H1 (cell line): ENCODE measurements around the gene PXDC1. TPM values are rescaled to one million over a fixed set of nuclear protein-coding genes. Genes with fewer than 3 reads are reported as not detected.

Experiments used
- CTCF ChIA-PET: fragments of 300-600 bp; sonication (Branson Sonifier 250); formaldehyde crosslinking; loops from one replicate; lab custom pipeline; 2021; ENCODE audit not compliant: partially characterized antibody; lab: Charles Lee
- POLR2A ChIA-PET: fragments of 300-600 bp; sonication (Branson Sonifier 250); formaldehyde crosslinking; loops from one replicate; lab custom pipeline; 2021; ENCODE audit warnings: inconsistent platforms; ENCODE audit not compliant: partially characterized antibody; lab: Charles Lee
- DNase-seq, 2 experiments: peaks; one replicate each; pipeline versions ENCODE4 v3.0.0 to v3.0.0-alpha.2; 2010 to 2022; ENCODE audit warnings: low spot score in 2 of 2, low read depth in 1 of 2, mixed read lengths in 1 of 2
- FAIRE-seq: peaks from 2 replicates; lab custom pipeline; 2011; peaks lifted over from hg19 to GRCh38; lab: Jason Lieb, UNC
- H2AFZ ChIP-seq: 2 replicates; pipeline ENCODE4 v1.8.1; 2012; ENCODE audit warnings: low read length, inconsistent platforms
- H2AK5ac ChIP-seq: 2 replicates; pipeline ENCODE4 v1.6.1; 2013; ENCODE audit warnings: low read depth, low read length
- H2BK120ac ChIP-seq: replicated peaks from 2 replicates; pipeline ENCODE3; 2013; ENCODE audit warnings: low read depth, low read length, inconsistent platforms
- H2BK12ac ChIP-seq: 2 replicates; pipeline ENCODE4 v1.6.1; 2013; ENCODE audit warnings: low read depth, low read length
- H2BK15ac ChIP-seq: 2 replicates; pipeline ENCODE4 v1.6.1; 2013; ENCODE audit warnings: low read length
- H2BK20ac ChIP-seq: 2 replicates; pipeline ENCODE4 v1.6.1; 2013; ENCODE audit warnings: low read length
- H2BK5ac ChIP-seq: 2 replicates; pipeline ENCODE4 v1.6.1; 2013; ENCODE audit warnings: low read depth, low read length
- H3K14ac ChIP-seq: 2 replicates; pipeline ENCODE4 v1.6.1; 2013; ENCODE audit warnings: inconsistent platforms; ENCODE audit not compliant: insufficient read length
- H3K18ac ChIP-seq: 2 replicates; pipeline ENCODE4 v1.6.1; 2013; ENCODE audit warnings: low read length; ENCODE audit errors: extremely low read depth
- H3K23ac ChIP-seq: 2 replicates; pipeline ENCODE4 v1.6.1; 2013; ENCODE audit warnings: inconsistent platforms; ENCODE audit not compliant: insufficient read length
- H3K23me2 ChIP-seq: 2 replicates; pipeline ENCODE4 v1.6.1; 2013; ENCODE audit warnings: low read depth, low read length
- H3K27ac ChIP-seq: 2 replicates; pipeline ENCODE4 v1.6.1; 2011; ENCODE audit warnings: low read depth, low read length, inconsistent platforms
- H3K27me3 ChIP-seq, 4 experiments: replicated peaks in 1 of 4; 1 replicate in 1 of 4; 2 replicates in 3 of 4; pipeline versions ENCODE4 v1.6.1 to v1.8.1; 2011 to 2013; ENCODE audit warnings: low read length in 3 of 4, mild to moderate bottlenecking in 3 of 4, inconsistent platforms in 2 of 4, mixed read lengths in 2 of 4, moderate library complexity in 1 of 4; ENCODE audit not compliant: control insufficient read depth in 3 of 4, insufficient read depth in 3 of 4; ENCODE audit errors: extremely low read depth in 1 of 4
- H3K36me3 ChIP-seq, 4 experiments: 2 replicates each; pipeline versions ENCODE4 v1.6.1 to v1.8.1; 2011 to 2013; ENCODE audit warnings: mild to moderate bottlenecking in 4 of 4, low read length in 3 of 4, moderate library complexity in 2 of 4, control low read depth in 1 of 4, inconsistent platforms in 1 of 4; ENCODE audit not compliant: insufficient read depth in 4 of 4, control insufficient read depth in 2 of 4
- H3K4ac ChIP-seq: replicated peaks from 2 replicates; pipeline ENCODE3; 2013; ENCODE audit warnings: low read length, low read depth, mixed read lengths, inconsistent platforms; ENCODE audit not compliant: insufficient read length
- H3K4me1 ChIP-seq, 4 experiments: replicated peaks in 1 of 4; 1 replicate in 1 of 4; 2 replicates in 3 of 4; pipeline versions ENCODE4 v1.6.1 to v1.8.1; 2011 to 2013; ENCODE audit warnings: low read length in 3 of 4, inconsistent platforms in 2 of 4, mixed read lengths in 1 of 4; ENCODE audit not compliant: insufficient read depth in 4 of 4, control insufficient read depth in 3 of 4
- H3K4me2 ChIP-seq, 2 experiments: 2 replicates each; pipeline versions ENCODE4 v1.6.1 to v1.8.1; 2011 to 2013; ENCODE audit warnings: low read depth in 2 of 2, low read length in 2 of 2, control low read depth in 1 of 2, inconsistent platforms in 1 of 2, mild to moderate bottlenecking in 1 of 2; ENCODE audit not compliant: insufficient read depth in 1 of 2
- H3K4me3 ChIP-seq, 4 experiments: fragments of 200-600, 300-600 bp in 1 of 4; sonication (generic), shearing (Covaris generic), sonication (Bioruptor Twin) in 1 of 4; 2 replicates each; pipeline versions ENCODE4 v1.5.1 to v1.8.1; 2011 to 2016; ENCODE audit warnings: low read length in 4 of 4, low read depth in 3 of 4, control low read depth in 2 of 4, inconsistent platforms in 2 of 4, mild to moderate bottlenecking in 2 of 4, mixed read lengths in 1 of 4, moderate library complexity in 1 of 4; ENCODE audit not compliant: insufficient read depth in 2 of 4; ENCODE audit errors: extremely low read depth in 1 of 4
- H3K56ac ChIP-seq: replicated peaks from 2 replicates; pipeline ENCODE3; 2013; ENCODE audit warnings: low read depth, mild to moderate bottlenecking, mixed read lengths, low read length, inconsistent platforms; ENCODE audit not compliant: insufficient read length
- H3K79me1 ChIP-seq: 2 replicates; pipeline ENCODE4 v1.6.1; 2013; ENCODE audit warnings: low read depth, low read length, control low read depth
- H3K79me2 ChIP-seq, 2 experiments: 2 replicates each; pipeline versions ENCODE4 v1.6.1 to v1.8.1; 2012 to 2013; ENCODE audit warnings: low read length in 2 of 2, mild to moderate bottlenecking in 2 of 2, inconsistent platforms in 1 of 2; ENCODE audit not compliant: insufficient read depth in 2 of 2, control insufficient read depth in 1 of 2
- H3K9ac ChIP-seq, 4 experiments: replicated peaks in 1 of 4; 1 replicate in 1 of 4; 2 replicates in 3 of 4; pipeline versions ENCODE4 v1.6.1 to v1.8.1; 2011 to 2013; ENCODE audit warnings: low read depth in 3 of 4, low read length in 3 of 4, control low read depth in 2 of 4, mild to moderate bottlenecking in 2 of 4, moderate library complexity in 2 of 4, inconsistent platforms in 1 of 4; ENCODE audit errors: extremely low read depth in 1 of 4
- H3K9me3 ChIP-seq, 2 experiments: 2 replicates each; pipeline versions ENCODE4 v1.6.1 to v1.8.1; 2012 to 2013; ENCODE audit warnings: mild to moderate bottlenecking in 2 of 2, moderate library complexity in 2 of 2, control low read depth in 1 of 2, inconsistent platforms in 1 of 2, low read depth in 1 of 2, low read length in 1 of 2, mixed read lengths in 1 of 2; ENCODE audit not compliant: insufficient read depth in 2 of 2
- H4K20me1 ChIP-seq, 2 experiments: replicated peaks in 1 of 2; 2 replicates each; pipeline versions ENCODE3 to v1.8.1; 2011 to 2013; ENCODE audit warnings: inconsistent platforms in 2 of 2, low read length in 2 of 2, mild to moderate bottlenecking in 1 of 2; ENCODE audit not compliant: insufficient read depth in 2 of 2, control insufficient read depth in 1 of 2
- H4K5ac ChIP-seq: 2 replicates; pipeline ENCODE4 v1.6.1; 2013; ENCODE audit warnings: low read length, low read depth, mixed read lengths, inconsistent platforms; ENCODE audit not compliant: insufficient read length
- H4K8ac ChIP-seq: 2 replicates; pipeline ENCODE4 v1.8.0; 2013; ENCODE audit warnings: mild to moderate bottlenecking, moderate library complexity, low read length, inconsistent platforms; ENCODE audit not compliant: insufficient read depth; ENCODE audit errors: extremely low read depth
- H4K91ac ChIP-seq: replicated peaks from 2 replicates; pipeline ENCODE3; 2013; ENCODE audit warnings: low read length, mixed read lengths, inconsistent platforms; ENCODE audit not compliant: insufficient read length
- CBX5 ChIP-seq: fragments of 300-800, 300-1000 bp; sonication (generic); IDR thresholded peaks from 2 replicates; pipeline ENCODE4 v1.7.1; 2016; ENCODE audit warnings: antibody characterized with exemption, low read length, low read depth
- CEBPB ChIP-seq: IDR thresholded peaks from 2 replicates; pipeline ENCODE4 v1.6.1; 2012; ENCODE audit warnings: low read depth, low read length
- NRF1 ChIP-seq: IDR thresholded peaks from 2 replicates; pipeline ENCODE4 v1.6.1; 2011; ENCODE audit warnings: mild to moderate bottlenecking, low read depth, low read length, improper control_type of control experiment
- RAD21 ChIP-seq, 2 experiments: IDR thresholded peaks in 1 of 2; conservative IDR thresholded peaks in 1 of 2; 2 replicates each; pipeline ENCODE4 v1.6.1; 2011; ENCODE audit warnings: low read depth in 2 of 2, low read length in 2 of 2, improper control_type of control experiment in 1 of 2, inconsistent platforms in 1 of 2, mild to moderate bottlenecking in 1 of 2, moderate library complexity in 1 of 2
- WGBS, 2 experiments: shearing (Covaris generic) in 1 of 2; methylation state at CpG; one replicate each; pipeline versions ENCODE4 v1.1.6 to v1.1.7; 2013 to 2015; ENCODE audit warnings: low lambda C conversion rate in 2 of 2, mixed read lengths in 2 of 2, inconsistent platforms in 1 of 2, low coverage in 1 of 2, missing lambda C conversion rate in 1 of 2; ENCODE audit not compliant: insufficient replicate concordance in 2 of 2, insufficient coverage in 1 of 2, insufficient read length in 1 of 2; ENCODE audit errors: extremely low coverage in 1 of 2, missing lambda C conversion rate in 1 of 2; 5-methylcytosine and 5-hydroxymethylcytosine counted together
- polyA plus RNA-seq, 7 experiments: library from polyadenylated mRNA; depleted of rRNA in 3 of 7; stranded (reverse) in 5 of 7; unstranded in 2 of 7; fragments of >200 nt in 5 of 7; fragments of 200-250 nt in 2 of 7; gene quantifications; 1 replicate in 5 of 7; 2 replicates in 1 of 7; 4 replicates in 1 of 7; pipeline versions ENCODE4 v1.2.1 to v1.2.3, GENCODE V29; 2011 to 2013; ENCODE audit warnings: missing spikeins in 2 of 7, mixed read lengths in 2 of 7
- total RNA-seq: library from RNA; stranded (reverse); fragmentation: NEBNext Ultra II Directional; extraction: Animal tissue kit (Norgen Biotek cat#: 25700); gene quantifications from 2 replicates; pipeline ENCODE4 v1.2.1, GENCODE V29; 2021

PXDC1 gene
- total and polyA plus RNA-seq, 2 of the 8 experiments (the other 6 are each of a cell fraction or from before 2014, with no cell fraction given) = 1.7 to 2.0 TPM

GRCh38 chr6:3737149-3737830, 14.2 kb downstream of the PXDC1 start:
- Histone ChIP-seq H3K79me2 (no peaks in the 10 kb centered on the region), H2BK20ac (no peak overlapping the region), H4K91ac (no peak overlapping the region), H3K23me2 (no peaks in the 10 kb centered on the region), H3K4me2 (no peak overlapping the region), H3K9me3 (peaks cover 0 to 6% of the 10 kb centered on the region in 2 experiments; a peak in 2 of 4 replicates), H4K5ac (no peak overlapping the region)
- POLR2A ChIA-PET = no interaction called here
- FAIRE-seq (no peak), DNase-seq (no peak)
- TF ChIP-seq NRF1 = no peak
- TF ChIP-seq RAD21 (IDR thresholded peaks at IDR 0.05 in 1 of 2, conservative IDR thresholded peaks at IDR 0.05 in 1 of 2; ENCODE audit: low read depth in 2 of 2, low read length in 2 of 2) = peak; percentile 4 to 20; a peak in 1 of 4 replicates
- TF ChIP-seq CEBPB = no peak
- TF ChIP-seq CBX5 = no peak
- TF ChIP-seq, all 59 proteins: peak for 1
- Histone ChIP-seq H3K79me1 (no peaks in the 10 kb centered on the region), H3K23ac (no peak overlapping the region), H2AFZ (no peak overlapping the region), H2BK120ac (no peak overlapping the region), H3K27ac (no peak overlapping the region), H2BK5ac (0 out of 2 replicates have a peak overlapping the region, but pooled peaks have one; percentile 8), H2BK12ac (no peak overlapping the region), H3K27me3 (peaks cover 0 to 2% (median 0%) of the 10 kb centered on the region in 4 experiments; a peak in 1 of 7 replicates), H3K4me1 (peaks cover 0 to 8% (median 5%) of the 10 kb centered on the region in 4 experiments; a peak in 5 of 7 replicates), H3K18ac (no peak overlapping the region), H2AK5ac (no peak overlapping the region), H3K56ac (no peak overlapping the region), H3K4ac (no peak overlapping the region), H3K36me3 (no peaks in the 10 kb centered on the region), H3K14ac (no peak overlapping the region), H4K8ac (no peak overlapping the region), H3K9ac (no peak overlapping the region), H4K20me1 (no peaks in the 10 kb centered on the region), H3K4me3 (no peak overlapping the region), H2BK15ac (no peak overlapping the region)
- WGBS, 2 experiments = 87% methylated on average over 25 of the region's 25 CpGs; no CpG with 5 or more reads in 1 of the 2 experiments
- CTCF ChIA-PET = interaction anchor here (1.1 to 1.6 kb wide), 3 partner anchors 11 to 251 kb away, joined by 3 to 4 read pairs (median 3); no protein-coding TSS in a partner anchor
